AG10803 (cell line): ENCODE data around the gene AGBL1.

Experiments used
- DNase-seq: peaks from one replicate; pipeline ENCODE4 v3.0.0; 2010; ENCODE audit warnings: low read depth
- H3K4me3 ChIP-seq: 2 replicates; pipeline ENCODE4 v1.5.1; 2011; ENCODE audit warnings: mild to moderate bottlenecking, low read length, control low read depth
- TF ChIP-seq, protein P1 (sequence below): conservative IDR thresholded peaks from 2 replicates; pipeline ENCODE4 v1.5.1; 2011; ENCODE audit warnings: mild to moderate bottlenecking, low read length, control low read depth, inconsistent platforms

AGBL1 gene

DNA sequence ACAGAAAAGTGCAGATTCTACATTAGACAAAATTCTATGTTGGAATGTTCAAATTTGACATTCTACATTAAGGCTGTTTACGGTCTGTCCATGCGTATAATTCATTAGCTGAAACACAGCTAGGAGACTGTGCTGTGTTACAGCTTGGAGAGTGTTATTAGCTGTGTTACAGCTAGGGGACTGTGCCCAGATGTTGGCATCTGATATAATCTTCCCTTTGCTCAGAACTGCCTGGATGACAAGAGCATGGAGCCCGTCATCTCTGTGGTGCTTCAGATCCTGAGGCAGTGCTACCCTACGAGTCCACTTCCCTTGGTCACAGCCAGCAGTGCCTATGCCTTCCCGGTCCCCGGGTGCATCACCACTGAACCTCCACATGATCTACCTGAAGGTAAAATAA is 177.0 kb downstream of the AGBL1 start:
- DNase-seq = no peak
- TF ChIP-seq, protein P1, sequence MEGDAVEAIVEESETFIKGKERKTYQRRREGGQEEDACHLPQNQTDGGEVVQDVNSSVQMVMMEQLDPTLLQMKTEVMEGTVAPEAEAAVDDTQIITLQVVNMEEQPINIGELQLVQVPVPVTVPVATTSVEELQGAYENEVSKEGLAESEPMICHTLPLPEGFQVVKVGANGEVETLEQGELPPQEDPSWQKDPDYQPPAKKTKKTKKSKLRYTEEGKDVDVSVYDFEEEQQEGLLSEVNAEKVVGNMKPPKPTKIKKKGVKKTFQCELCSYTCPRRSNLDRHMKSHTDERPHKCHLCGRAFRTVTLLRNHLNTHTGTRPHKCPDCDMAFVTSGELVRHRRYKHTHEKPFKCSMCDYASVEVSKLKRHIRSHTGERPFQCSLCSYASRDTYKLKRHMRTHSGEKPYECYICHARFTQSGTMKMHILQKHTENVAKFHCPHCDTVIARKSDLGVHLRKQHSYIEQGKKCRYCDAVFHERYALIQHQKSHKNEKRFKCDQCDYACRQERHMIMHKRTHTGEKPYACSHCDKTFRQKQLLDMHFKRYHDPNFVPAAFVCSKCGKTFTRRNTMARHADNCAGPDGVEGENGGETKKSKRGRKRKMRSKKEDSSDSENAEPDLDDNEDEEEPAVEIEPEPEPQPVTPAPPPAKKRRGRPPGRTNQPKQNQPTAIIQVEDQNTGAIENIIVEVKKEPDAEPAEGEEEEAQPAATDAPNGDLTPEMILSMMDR = no peak
- H3K4me3 ChIP-seq = no peak overlapping the region

DNA sequence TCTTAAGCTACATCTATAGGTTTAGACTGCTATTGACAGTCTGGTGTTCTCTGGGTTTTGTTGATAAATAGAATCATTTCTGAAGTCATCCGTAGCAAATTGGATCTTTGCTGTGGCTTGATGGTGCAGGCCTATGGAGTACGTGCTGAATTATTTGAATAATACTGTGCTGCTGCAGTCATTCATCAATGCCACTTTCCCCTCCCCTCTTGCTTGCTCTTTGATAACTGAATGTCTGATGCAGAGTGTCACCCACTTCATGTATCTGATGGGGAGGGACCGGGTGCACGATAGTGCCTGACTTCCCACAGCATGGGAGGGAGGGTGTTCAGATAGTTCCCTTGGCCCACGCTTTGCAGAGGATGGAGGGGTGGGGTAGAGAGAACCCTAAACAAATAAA is 179.9 kb downstream of the AGBL1 start:
- TF ChIP-seq, protein P1 = no peak
- no peak for DNase-seq
- H3K4me3 ChIP-seq = no peak overlapping the region

DNA sequence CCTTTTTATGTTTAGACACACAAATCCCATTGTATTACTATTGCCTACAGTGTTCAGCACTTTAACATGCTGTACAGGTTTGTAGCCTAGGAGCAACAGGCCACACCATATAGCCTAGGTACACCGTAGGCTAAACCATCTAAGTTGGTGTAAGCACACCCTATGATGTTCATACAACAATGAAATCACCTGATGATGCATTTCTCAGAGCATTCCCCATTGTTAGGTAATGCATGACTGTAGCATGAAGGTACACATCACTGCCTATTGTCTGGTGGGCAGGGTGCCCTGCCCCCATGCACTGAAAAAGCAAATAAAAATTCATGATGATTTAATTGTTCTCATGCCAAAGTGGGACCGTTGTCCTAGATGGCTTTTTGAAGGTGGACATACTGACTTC is 183.6 kb downstream of the AGBL1 start:
- no peak overlapping the region for H3K4me3 ChIP-seq
- TF ChIP-seq, protein P1 = no peak
- no peak for DNase-seq

DNA sequence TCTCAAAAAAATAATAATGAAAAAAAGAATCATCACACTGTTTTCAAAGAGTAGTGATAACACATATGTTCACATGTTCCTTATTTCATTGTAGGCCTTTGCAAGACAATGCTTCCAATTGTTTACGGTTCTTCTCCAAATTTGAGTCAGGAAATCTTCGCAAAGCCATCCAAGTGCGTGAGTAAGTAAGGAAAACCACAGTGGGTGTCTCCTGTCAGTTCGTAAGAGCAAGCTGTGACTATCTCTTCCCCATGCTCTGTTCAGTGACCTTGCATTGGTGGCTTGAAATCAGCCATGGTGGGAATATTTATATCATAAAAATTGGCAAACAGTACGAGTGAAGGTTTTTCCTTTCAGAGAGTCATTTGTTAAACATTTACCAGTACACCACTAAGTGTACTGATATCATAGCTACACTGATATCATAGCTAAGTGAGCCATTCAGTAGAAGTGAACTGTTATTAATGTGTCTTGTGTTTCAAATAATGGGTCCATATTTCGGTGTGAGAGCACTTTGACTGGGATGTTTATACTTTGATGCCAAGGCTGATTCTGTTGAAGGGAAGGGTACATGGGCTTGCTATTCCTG is 187.3 kb downstream of the AGBL1 start:
- H3K4me3 ChIP-seq = no peak overlapping the region
- TF ChIP-seq, protein P1 = no peak
- no peak for DNase-seq

- DNase-seq = no peak
- H3K4me3 ChIP-seq = no peak overlapping the region
- TF ChIP-seq, protein P1 = no peak
These were observed 188.2 kb downstream of the AGBL1 start for GRCh38 chr15:86267892-86268291.

GRCh38 chr15:86268558-86268957 is 188.9 kb downstream of the AGBL1 start:
- TF ChIP-seq, protein P1 = no peak
- no peak for DNase-seq
- H3K4me3 ChIP-seq = no peak overlapping the region

DNA sequence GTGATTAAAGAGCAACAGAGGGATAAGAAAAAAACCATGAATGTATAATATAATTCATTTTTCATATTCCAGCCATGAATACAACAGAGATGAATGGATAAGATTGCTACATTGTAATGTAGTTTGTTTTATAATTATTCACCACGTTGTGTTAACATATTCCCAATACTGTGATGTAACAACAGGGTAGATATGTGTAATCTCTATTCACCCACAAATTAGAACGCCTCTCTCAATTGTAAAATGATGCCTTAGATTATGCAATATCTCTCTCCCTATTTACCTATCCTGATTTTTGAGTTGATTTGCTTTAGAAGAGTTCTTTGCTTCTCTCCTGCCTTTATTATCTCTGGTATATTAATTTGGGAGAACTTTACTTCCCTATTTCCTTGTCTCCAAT is 193.6 kb downstream of the AGBL1 start:
- TF ChIP-seq, protein P1 = no peak
- no peak for DNase-seq
- no peak overlapping the region for H3K4me3 ChIP-seq
